ENCODE data around the gene TOP3B.

- TF ChIP-seq CTCF (IDR thresholded peaks at IDR 0.05) (no peak), POLR2A (IDR thresholded peaks at IDR 0.05) (peak in 1 of 4 donors; percentile 21)
These were observed 43.1 kb downstream of the TOP3B start for GRCh38 chr22:21939461-21939913.
